ENCODE data around the gene UBR3. TPM values are rescaled to one million over a fixed set of nuclear protein-coding genes. Genes with fewer than 3 reads are reported as not detected.
"Not testable (repeated sequence)": the region's sequence is repeated elsewhere in the genome, so short reads cannot be mapped to it uniquely, and the experiment has no call there.

UBR3 gene
- total RNA-seq, 2 donors from 2014 or later, result 30.1 to 38.4 TPM

DNA sequence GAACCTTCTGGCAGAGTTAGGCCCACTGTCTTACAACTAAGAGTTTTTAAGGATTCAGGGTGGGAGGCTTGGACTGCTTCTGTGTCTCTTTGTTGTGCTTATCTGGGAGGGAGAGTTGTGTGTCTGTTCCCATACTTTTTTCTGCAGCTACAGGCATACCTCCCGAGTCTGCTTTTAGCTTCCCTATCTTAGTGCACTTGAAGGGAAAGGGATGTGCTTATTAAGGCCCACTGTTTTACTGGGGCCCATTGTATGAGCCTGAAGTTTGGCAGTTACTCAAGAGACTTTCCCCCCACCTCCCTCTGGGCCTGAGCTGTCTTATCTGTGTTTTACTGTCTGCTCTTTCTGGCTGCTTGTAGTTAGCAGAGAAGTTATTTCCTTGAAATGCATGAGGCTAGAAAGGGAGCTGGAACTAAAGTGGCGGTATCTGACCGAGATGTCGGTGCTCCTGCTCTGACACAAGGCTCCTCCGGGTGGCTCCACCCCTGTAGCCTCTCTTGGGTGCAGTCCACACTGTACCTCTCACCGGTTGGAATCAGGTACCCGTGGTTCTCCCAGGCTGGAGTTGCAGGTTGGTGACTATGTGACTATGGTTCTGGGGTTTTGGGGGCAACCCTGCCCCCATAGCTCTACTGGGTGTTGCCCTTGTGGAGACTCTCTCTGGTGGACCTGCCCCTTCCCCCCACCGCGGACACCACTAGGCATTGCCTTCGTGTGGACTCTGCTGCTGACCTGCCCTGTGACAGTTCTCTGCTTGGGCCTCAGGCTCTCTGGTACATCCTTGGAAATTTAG lies 12.9 kb downstream of the UBR3 start:
- TF ChIP-seq, protein P1, sequence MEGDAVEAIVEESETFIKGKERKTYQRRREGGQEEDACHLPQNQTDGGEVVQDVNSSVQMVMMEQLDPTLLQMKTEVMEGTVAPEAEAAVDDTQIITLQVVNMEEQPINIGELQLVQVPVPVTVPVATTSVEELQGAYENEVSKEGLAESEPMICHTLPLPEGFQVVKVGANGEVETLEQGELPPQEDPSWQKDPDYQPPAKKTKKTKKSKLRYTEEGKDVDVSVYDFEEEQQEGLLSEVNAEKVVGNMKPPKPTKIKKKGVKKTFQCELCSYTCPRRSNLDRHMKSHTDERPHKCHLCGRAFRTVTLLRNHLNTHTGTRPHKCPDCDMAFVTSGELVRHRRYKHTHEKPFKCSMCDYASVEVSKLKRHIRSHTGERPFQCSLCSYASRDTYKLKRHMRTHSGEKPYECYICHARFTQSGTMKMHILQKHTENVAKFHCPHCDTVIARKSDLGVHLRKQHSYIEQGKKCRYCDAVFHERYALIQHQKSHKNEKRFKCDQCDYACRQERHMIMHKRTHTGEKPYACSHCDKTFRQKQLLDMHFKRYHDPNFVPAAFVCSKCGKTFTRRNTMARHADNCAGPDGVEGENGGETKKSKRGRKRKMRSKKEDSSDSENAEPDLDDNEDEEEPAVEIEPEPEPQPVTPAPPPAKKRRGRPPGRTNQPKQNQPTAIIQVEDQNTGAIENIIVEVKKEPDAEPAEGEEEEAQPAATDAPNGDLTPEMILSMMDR (IDR thresholded peaks at IDR 0.05), result no peak
- intact Hi-C loops (cut with DNase I), result no loop called here
- H3K4me1 ChIP-seq, result no peaks in the 10 kb centered on the region
- no peaks in the 10 kb centered on the region for H3K36me3 ChIP-seq
- H3K27me3 ChIP-seq, result no peaks in the 10 kb centered on the region
- H3K9ac ChIP-seq (ENCODE audit: low read depth in 2 of 2, low read length in 2 of 2), result peak overlapping the region in 1 of 2 donors; percentile 35
- DNase-seq, result no peak
- no peak overlapping the region for H3K27ac ChIP-seq
- no peak overlapping the region for H3K4me3 ChIP-seq
- no peaks in the 10 kb centered on the region for H3K9me3 ChIP-seq

DNA sequence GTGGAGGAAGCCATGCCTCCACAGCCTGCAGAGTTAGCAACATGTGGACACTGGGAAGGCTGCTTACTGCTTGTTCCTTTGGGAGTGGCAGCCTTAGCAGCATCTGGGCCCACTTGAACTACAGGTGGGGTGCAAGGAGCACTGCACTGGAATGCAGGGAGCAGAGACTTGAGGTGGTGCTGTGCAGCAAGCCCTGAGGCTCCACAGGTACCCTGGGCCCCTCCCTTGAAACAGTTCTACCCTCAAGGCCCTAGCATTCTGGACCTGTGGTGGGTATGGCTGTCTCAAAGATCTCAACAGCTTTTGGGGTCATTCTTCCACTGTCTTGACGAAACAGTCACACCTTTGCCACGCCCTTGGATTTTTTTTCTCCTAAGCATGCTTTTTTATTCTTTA lies 13.5 kb downstream of the UBR3 start:
- H3K36me3 ChIP-seq, result no peaks in the 10 kb centered on the region
- H3K4me1 ChIP-seq, result no peaks in the 10 kb centered on the region
- no peak for DNase-seq
- no peak overlapping the region for H3K9ac ChIP-seq (ENCODE audit: low read depth in 2 of 2, low read length in 2 of 2)
- H3K27me3 ChIP-seq, result no peaks in the 10 kb centered on the region
- TF ChIP-seq, protein P1 (IDR thresholded peaks at IDR 0.05), result no peak
- no peak overlapping the region for H3K27ac ChIP-seq
- H3K9me3 ChIP-seq, result no peaks in the 10 kb centered on the region
- no peak overlapping the region for H3K4me3 ChIP-seq
- intact Hi-C loops (cut with DNase I), result no loop called here

DNA sequence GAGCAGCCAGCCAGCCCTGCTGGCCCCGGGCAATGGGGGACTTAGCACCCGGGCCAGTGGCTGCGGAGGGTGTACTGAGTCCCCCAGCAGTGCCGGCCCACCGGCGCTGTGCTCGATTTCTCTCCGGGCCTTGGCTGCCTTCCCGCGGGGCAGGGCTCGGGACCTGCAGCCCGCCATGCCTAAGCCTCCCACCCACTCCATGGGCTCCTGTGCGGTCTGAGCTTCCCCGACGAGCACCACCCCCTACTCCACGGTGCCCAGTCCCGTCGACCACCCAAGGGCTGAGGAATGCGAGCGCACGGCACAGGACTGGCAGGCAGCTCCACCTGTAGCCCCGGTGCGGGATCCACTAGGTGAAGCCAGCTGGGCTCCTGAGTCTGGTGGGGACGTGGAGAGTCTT lies 14.4 kb downstream of the UBR3 start:
- H3K27ac ChIP-seq; H3K4me1 ChIP-seq; H3K36me3 ChIP-seq; H3K27me3 ChIP-seq; H3K9ac ChIP-seq (ENCODE audit: low read depth in 2 of 2, low read length in 2 of 2); intact Hi-C loops (cut with DNase I); DNase-seq; H3K9me3 ChIP-seq; H3K4me3 ChIP-seq: not testable (repeated sequence)

DNA sequence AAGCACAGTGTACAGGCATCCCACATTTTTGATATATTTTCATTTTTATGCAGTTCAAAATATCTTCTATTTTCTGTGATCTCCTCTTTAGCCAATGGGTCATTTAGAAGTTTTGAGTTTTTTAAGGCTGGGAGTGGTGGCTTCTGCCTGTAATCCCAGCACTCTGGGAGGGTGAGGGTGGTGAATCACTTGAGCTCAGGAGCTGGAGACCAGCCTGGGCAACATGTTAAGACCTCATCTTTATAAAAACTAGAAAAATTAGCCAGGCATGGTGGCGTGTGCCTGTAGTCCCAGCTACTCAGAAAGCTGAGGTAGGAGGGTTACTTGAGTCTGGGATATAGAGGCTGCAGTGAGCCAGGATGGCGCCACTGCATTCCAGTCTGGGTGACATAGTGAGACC lies 17.8 kb downstream of the UBR3 start:
- H3K4me3 ChIP-seq, result no peak overlapping the region
- no peak for DNase-seq
- H3K9me3 ChIP-seq, result no peaks in the 10 kb centered on the region
- H3K27me3 ChIP-seq, result no peaks in the 10 kb centered on the region
- H3K36me3 ChIP-seq, result no peaks in the 10 kb centered on the region
- TF ChIP-seq, protein P1 (IDR thresholded peaks at IDR 0.05), result no peak
- intact Hi-C loops (cut with DNase I), result no loop called here
- H3K27ac ChIP-seq, result no peak overlapping the region
- no peaks in the 10 kb centered on the region for H3K4me1 ChIP-seq
- H3K9ac ChIP-seq (ENCODE audit: low read depth in 2 of 2, low read length in 2 of 2), result no peak overlapping the region

DNA sequence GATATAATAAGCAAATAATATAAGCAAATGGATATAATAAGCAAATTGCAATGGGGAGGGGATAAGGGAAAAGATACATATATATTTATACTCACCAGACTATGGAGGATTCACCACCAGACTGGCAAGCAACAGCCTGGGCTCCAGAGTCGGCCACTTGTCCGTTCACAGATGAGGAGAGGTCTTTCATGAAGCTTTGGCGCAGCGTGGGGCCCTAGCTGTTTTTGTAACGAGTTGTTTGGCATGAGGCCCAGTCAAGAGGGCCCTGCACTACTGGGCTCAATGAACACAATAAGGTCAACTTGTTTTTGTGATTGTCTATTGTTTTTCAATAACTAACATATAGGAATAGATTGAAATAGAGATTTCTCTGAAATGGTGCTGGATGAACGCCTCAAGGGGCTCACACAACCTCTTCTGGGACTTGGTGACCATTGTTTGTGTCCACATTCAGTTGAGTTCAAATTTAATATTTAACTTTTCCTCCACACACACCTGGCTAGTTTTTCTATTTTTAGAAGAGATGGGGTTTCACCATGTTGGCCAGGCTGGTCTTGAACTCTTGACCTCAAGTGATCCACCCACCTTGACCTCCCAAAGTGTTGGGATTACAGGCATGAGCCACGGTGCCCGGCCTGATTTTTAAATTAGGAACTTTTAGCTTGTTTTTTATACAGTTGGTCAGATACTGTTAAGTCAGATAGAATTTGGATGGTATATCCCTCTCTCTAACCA lies 21.9 kb downstream of the UBR3 start:
- DNase-seq; H3K36me3 ChIP-seq; H3K9ac ChIP-seq (ENCODE audit: low read depth in 2 of 2, low read length in 2 of 2); H3K4me3 ChIP-seq; H3K4me1 ChIP-seq; H3K27me3 ChIP-seq; intact Hi-C loops (cut with DNase I); H3K27ac ChIP-seq; H3K9me3 ChIP-seq: not testable (repeated sequence)

DNA sequence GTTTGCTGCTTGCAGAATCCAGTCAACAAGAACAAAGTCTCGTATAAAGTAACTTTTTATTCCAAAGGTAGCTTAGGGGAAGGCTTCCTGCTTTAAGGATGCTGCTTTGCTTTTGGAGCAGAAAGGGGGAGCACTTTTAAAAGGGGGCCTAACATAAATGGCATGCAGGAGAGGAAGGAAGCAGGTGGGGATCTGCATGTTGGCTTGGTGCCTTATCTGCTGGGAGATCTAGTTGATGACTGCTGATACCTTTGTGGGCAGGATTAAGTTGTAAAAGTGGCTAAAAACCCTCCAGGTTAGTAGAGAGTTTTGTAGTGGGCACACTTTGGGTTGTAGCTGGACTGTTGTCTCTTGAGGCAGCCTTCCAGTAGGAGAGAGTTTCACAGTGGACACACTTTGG lies 22.5 kb downstream of the UBR3 start:
- Histone ChIP-seq H3K9me3 (no peaks in the 10 kb centered on the region), H3K9ac (ENCODE audit: low read depth in 2 of 2, low read length in 2 of 2) (no peak overlapping the region), H3K4me3 (no peak overlapping the region), H3K27ac (no peak overlapping the region), H3K36me3 (no peaks in the 10 kb centered on the region), H3K27me3 (no peaks in the 10 kb centered on the region), H3K4me1 (no peaks in the 10 kb centered on the region)
- DNase-seq, result no peak
- intact Hi-C loops (cut with DNase I), result no loop called here
- TF ChIP-seq, protein P1 (IDR thresholded peaks at IDR 0.05), result no peak

Data from colonic mucosa (tissue), 4 donors.